Measurements from ENCODE around the gene CUX1. TPM values are rescaled to one million over a fixed set of nuclear protein-coding genes. Genes with fewer than 3 reads are reported as not detected.

Gene CUX1
- total RNA-seq, 1 experiment from 2014 or later, result 92.4 TPM

DNA sequence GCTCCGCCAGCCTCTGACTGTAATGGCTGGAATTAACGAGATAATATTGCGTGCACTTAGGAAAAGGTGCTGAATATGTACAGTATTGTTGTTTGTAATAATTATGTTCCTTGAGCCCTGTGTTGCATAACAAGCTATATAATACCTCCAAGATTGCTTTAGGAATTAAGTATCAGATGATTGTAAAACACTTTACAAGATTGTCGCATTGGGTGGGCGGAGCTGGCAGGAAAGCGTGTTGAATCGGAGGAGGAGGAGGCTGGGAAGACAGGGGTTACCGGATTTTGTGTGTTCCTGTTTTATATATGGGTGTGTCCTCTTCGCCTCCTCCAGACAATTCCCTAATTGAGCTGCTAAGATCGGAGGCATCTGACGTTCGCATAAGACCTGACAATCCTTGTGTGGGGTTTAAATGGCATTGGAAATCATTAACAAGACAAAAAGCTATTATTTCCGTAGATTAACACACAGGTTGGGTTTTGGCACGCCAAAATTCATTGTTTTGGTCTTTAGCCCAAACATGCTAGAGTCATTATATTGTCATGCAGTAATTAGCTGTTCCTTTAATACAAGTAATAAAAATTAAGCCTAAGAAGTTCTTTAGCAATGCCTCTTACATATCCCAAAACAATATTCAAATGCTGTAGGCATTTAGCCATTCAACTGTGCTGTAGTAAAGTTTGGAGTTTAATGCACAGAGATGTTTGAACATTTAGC lies 276.3 kb downstream of the CUX1 start:
- peaks cover 15% of the 10 kb centered on the region; the same call in 1 of the 2 replicates for H3K36me3 ChIP-seq (ENCODE audit: insufficient read depth, low read length)

DNA sequence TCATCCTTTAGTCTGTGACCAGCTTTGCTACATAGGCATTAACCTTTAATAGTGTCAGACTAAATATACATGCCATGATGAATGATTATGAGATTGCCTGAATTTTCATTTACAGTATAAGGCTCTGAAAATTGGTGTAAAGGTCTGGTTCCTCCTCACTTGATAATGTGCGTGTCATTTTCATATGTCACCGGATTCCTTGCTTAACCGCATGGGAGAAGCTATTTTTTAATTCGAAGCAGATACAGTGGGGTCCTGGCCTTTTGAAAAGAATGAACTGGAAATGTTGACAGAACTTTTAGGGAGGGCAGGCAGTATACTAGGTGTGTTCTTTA lies 276.9 kb downstream of the CUX1 start:
- Histone ChIP-seq H2AFZ (ENCODE audit: low read length) (no peak overlapping the region), H3K27ac (ENCODE audit: low read length) (0 out of 2 replicates have a peak overlapping the region, but pooled peaks have one; percentile 6), H3K9me2 (replicated peaks; ENCODE audit: insufficient read depth, low read length) (no peaks in the 10 kb centered on the region), H3K4me2 (ENCODE audit: low read depth, low read length, poor library complexity, severe bottlenecking) (no peak overlapping the region), H3K9me3 (ENCODE audit: low read length) (no peaks in the 10 kb centered on the region), H3K27me3 (ENCODE audit: low read length) (no peaks in the 10 kb centered on the region), H3K36me3 (ENCODE audit: insufficient read depth, low read length) (peaks cover 18% of the 10 kb centered on the region; the same call in 1 of the 2 replicates), H4K20me1 (ENCODE audit: insufficient read depth, low read depth, low read length) (no peaks in the 10 kb centered on the region), H3K9ac (ENCODE audit: low read length) (no peak overlapping the region), H3K4me3 (ENCODE audit: low read length) (no peak overlapping the region), H3K4me1 (ENCODE audit: low read length) (peaks cover under 1% of the 10 kb centered on the region; the same call in 1 of the 2 replicates), H3K79me2 (ENCODE audit: low read length) (peaks cover 60% of the 10 kb centered on the region)
- no peak for DNase-seq

More for the DNA sequence above, 276.3 kb downstream of the CUX1 start:
- Histone ChIP-seq H3K27me3 (ENCODE audit: low read length) (no peaks in the 10 kb centered on the region), H3K4me3 (ENCODE audit: low read length) (no peak overlapping the region), H3K9me3 (ENCODE audit: low read length) (no peaks in the 10 kb centered on the region), H3K9ac (ENCODE audit: low read length) (no peak overlapping the region), H3K4me2 (ENCODE audit: low read depth, low read length, poor library complexity, severe bottlenecking) (no peak overlapping the region), H3K9me2 (replicated peaks; ENCODE audit: insufficient read depth, low read length) (no peaks in the 10 kb centered on the region), H3K79me2 (ENCODE audit: low read length) (peaks cover 63% of the 10 kb centered on the region), H3K27ac (ENCODE audit: low read length) (0 out of 2 replicates have a peak overlapping the region, but pooled peaks have one; percentile 6), H3K4me1 (ENCODE audit: low read length) (peaks cover 6% of the 10 kb centered on the region), H2AFZ (ENCODE audit: low read length) (no peak overlapping the region), H4K20me1 (ENCODE audit: insufficient read depth, low read depth, low read length) (no peaks in the 10 kb centered on the region)
- DNase-seq, result no peak

DNA sequence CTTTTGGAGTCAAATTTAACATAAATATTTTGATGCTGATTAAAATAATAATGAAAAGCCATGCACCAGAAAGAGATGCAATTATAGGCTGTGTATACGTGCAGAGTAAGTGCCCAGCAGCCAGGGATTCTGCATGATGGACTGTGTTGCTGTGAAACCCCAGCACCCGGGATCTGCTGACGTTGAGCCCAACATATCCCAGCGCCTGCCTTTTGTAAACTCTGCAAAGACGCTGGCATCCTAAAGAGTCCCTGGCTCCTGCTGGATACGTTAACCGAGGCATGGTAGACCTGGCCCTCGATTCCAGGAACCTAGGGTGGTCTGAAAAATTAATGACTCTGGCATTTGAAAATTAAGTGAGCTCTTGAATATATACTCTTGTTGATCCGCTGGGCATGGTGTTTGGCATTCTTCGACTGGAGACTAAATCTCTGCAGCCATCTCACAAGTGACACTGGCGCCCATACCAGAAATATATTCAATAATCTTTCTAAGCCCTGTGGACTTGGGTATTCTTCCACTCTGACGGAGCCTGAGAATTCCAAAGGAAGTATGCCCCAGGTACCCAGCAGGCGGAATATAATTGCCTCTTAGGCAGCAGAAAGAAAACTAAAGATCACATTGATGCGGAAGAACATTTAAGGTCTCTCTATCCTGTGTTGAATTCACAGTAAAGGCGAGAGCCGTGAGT lies 278.0 kb downstream of the CUX1 start:
- Histone ChIP-seq H3K27me3 (ENCODE audit: low read length) (no peaks in the 10 kb centered on the region), H3K4me3 (ENCODE audit: low read length) (no peak overlapping the region), H3K4me2 (ENCODE audit: low read depth, low read length, poor library complexity, severe bottlenecking) (no peak overlapping the region), H3K27ac (ENCODE audit: low read length) (no peak overlapping the region), H3K9me3 (ENCODE audit: low read length) (no peaks in the 10 kb centered on the region), H3K4me1 (ENCODE audit: low read length) (no peaks in the 10 kb centered on the region), H3K9ac (ENCODE audit: low read length) (no peak overlapping the region), H3K9me2 (replicated peaks; ENCODE audit: insufficient read depth, low read length) (no peaks in the 10 kb centered on the region), H4K20me1 (ENCODE audit: insufficient read depth, low read depth, low read length) (no peaks in the 10 kb centered on the region), H2AFZ (ENCODE audit: low read length) (no peak overlapping the region), H3K79me2 (ENCODE audit: low read length) (peaks cover 50% of the 10 kb centered on the region), H3K36me3 (ENCODE audit: insufficient read depth, low read length) (peaks cover 24% of the 10 kb centered on the region; the same call in 1 of the 2 replicates)
- DNase-seq, result no peak

DNA sequence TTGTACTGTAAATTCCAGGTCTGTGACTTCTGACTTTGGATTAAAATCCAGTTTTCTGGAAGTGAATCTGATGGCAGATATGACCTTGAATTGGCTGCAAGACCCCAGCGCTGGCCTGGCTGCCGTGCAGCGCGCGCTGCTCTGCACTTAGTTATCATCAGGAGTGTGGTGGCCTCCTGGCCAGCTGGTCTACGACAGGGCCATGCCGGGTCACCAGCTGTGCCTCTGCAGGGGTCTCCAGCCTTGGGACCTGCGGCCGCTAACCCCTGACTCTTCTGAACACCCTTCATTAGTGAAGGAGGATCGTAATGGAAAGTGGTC lies 278.5 kb downstream of the CUX1 start:
- Histone ChIP-seq H3K79me2 (ENCODE audit: low read length) (peaks cover 45% of the 10 kb centered on the region), H4K20me1 (ENCODE audit: insufficient read depth, low read depth, low read length) (no peaks in the 10 kb centered on the region), H3K9ac (ENCODE audit: low read length) (no peak overlapping the region), H3K4me2 (ENCODE audit: low read depth, low read length, poor library complexity, severe bottlenecking) (no peak overlapping the region), H3K27ac (ENCODE audit: low read length) (no peak overlapping the region), H3K27me3 (ENCODE audit: low read length) (no peaks in the 10 kb centered on the region), H3K9me2 (replicated peaks; ENCODE audit: insufficient read depth, low read length) (no peaks in the 10 kb centered on the region), H3K4me3 (ENCODE audit: low read length) (no peak overlapping the region), H3K4me1 (ENCODE audit: low read length) (no peaks in the 10 kb centered on the region), H2AFZ (ENCODE audit: low read length) (no peak overlapping the region), H3K36me3 (ENCODE audit: insufficient read depth, low read length) (peaks cover 25% of the 10 kb centered on the region; the same call in 1 of the 2 replicates), H3K9me3 (ENCODE audit: low read length) (no peaks in the 10 kb centered on the region)
- DNase-seq, result no peak

DNA sequence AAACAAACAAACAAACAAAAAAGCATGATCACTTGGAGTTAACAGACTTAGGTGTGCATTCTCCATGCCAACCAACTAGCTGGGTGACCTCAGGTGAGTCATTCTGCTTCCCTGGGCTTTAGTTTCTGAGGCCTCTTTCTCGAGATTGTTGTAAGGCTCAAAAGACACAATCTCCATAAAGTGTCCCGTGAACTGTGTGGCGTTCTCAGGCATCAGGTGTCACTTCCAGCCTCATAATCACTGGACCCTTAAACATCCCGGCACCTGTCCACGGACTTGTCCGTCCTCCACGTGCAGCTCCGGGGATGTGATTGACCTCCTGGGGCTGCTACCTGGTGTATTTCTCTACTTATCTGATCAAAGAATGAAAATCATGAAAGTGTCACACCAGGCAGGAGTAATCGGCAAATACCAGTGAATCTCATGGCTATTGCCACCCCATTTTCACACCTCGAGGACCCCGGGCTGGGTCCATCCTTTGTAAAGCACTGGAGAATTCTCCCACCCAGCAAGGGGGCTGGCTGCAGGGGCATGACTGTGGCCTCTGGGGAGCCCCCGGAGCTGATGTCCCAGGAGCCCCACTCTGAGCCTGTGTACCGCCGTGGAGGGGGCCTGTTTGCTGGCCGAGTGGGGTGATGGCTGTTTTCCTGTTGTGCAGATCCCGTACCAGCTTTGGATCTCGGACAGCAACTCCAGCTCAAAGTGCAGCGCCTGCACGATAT lies 279.4 kb downstream of the CUX1 start:
- H2AFZ ChIP-seq (ENCODE audit: low read length), result no peak overlapping the region
- no peak for DNase-seq
- H3K9me2 ChIP-seq (replicated peaks; ENCODE audit: insufficient read depth, low read length), result no peaks in the 10 kb centered on the region
- H3K4me1 ChIP-seq (ENCODE audit: low read length), result no peaks in the 10 kb centered on the region
- peaks cover 25% of the 10 kb centered on the region; the same call in 1 of the 2 replicates for H3K36me3 ChIP-seq (ENCODE audit: insufficient read depth, low read length)
- no peak overlapping the region for H3K27ac ChIP-seq (ENCODE audit: low read length)
- H3K4me2 ChIP-seq (ENCODE audit: low read depth, low read length, poor library complexity, severe bottlenecking), result no peak overlapping the region
- no peak overlapping the region for H3K9ac ChIP-seq (ENCODE audit: low read length)
- no peaks in the 10 kb centered on the region for H3K27me3 ChIP-seq (ENCODE audit: low read length)
- H3K4me3 ChIP-seq (ENCODE audit: low read length), result no peak overlapping the region
- no peaks in the 10 kb centered on the region for H4K20me1 ChIP-seq (ENCODE audit: insufficient read depth, low read depth, low read length)
- no peaks in the 10 kb centered on the region for H3K9me3 ChIP-seq (ENCODE audit: low read length)
- H3K79me2 ChIP-seq (ENCODE audit: low read length), result peaks cover 36% of the 10 kb centered on the region

DNA sequence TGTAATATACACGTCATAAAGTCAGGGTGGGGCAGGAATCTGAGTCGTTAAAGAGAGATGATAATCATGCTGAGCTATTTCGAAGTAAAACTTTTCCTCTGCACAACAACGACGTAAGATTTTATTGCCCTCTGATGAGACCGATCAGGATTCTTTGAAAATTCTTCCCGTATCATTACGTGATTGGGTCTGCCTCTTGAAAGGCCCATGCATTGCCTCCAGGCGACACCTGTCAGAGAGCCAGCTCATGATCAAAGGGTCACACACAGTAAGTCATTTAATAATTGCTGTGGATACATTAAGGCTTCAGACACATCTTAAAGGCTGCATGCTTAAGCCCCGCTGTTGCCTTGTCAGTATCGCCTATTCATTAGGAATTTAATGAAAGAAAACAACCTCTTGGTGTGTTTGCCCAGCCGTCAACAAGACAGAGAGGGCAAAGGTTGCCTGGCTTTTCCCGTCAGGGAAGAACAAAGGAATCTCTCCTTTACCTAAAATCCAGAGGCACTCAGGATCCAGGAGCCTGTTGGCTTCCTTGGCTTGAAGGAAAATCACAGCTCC lies 280.3 kb downstream of the CUX1 start:
- H3K36me3 ChIP-seq (ENCODE audit: insufficient read depth, low read length), result peaks cover 25% of the 10 kb centered on the region; the same call in 1 of the 2 replicates
- no peak for DNase-seq
- H3K4me3 ChIP-seq (ENCODE audit: low read length), result no peak overlapping the region
- peaks cover 30% of the 10 kb centered on the region for H3K79me2 ChIP-seq (ENCODE audit: low read length)
- H3K9ac ChIP-seq (ENCODE audit: low read length), result no peak overlapping the region
- no peaks in the 10 kb centered on the region for H3K9me2 ChIP-seq (replicated peaks; ENCODE audit: insufficient read depth, low read length)
- no peaks in the 10 kb centered on the region for H3K27me3 ChIP-seq (ENCODE audit: low read length)
- no peaks in the 10 kb centered on the region for H3K9me3 ChIP-seq (ENCODE audit: low read length)
- no peak overlapping the region for H3K27ac ChIP-seq (ENCODE audit: low read length)
- H4K20me1 ChIP-seq (ENCODE audit: insufficient read depth, low read depth, low read length), result no peaks in the 10 kb centered on the region
- H3K4me2 ChIP-seq (ENCODE audit: low read depth, low read length, poor library complexity, severe bottlenecking), result no peak overlapping the region
- no peak overlapping the region for H2AFZ ChIP-seq (ENCODE audit: low read length)
- H3K4me1 ChIP-seq (ENCODE audit: low read length), result no peaks in the 10 kb centered on the region

DNA sequence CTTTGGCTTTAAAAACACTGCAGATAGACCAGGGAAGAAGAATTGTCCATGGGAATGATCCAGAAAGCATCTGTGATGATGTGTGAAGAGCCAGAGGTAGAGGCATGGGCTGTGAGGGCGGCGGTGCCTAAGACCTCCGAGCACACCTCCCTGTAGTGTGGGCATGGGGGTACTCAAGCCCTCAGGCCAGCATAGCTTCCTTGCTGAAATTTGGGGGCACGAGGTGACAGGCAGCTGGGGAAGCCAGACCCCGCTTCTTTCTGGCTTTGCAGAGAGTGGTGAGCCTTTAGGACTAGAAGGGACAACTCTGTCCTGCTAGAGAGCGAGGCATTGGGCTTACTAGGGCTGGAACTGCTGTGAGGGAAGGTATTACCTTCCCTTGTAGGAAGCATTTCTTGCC lies 281.6 kb downstream of the CUX1 start:
- Histone ChIP-seq H3K27ac (ENCODE audit: low read length) (no peak overlapping the region), H3K4me2 (ENCODE audit: low read depth, low read length, poor library complexity, severe bottlenecking) (no peak overlapping the region), H3K79me2 (ENCODE audit: low read length) (peaks cover 24% of the 10 kb centered on the region), H3K36me3 (ENCODE audit: insufficient read depth, low read length) (peaks cover 27% of the 10 kb centered on the region; the same call in 1 of the 2 replicates), H3K27me3 (ENCODE audit: low read length) (no peaks in the 10 kb centered on the region), H2AFZ (ENCODE audit: low read length) (no peak overlapping the region), H3K9me2 (replicated peaks; ENCODE audit: insufficient read depth, low read length) (no peaks in the 10 kb centered on the region), H3K4me3 (ENCODE audit: low read length) (no peak overlapping the region), H4K20me1 (ENCODE audit: insufficient read depth, low read depth, low read length) (no peaks in the 10 kb centered on the region), H3K4me1 (ENCODE audit: low read length) (no peaks in the 10 kb centered on the region), H3K9me3 (ENCODE audit: low read length) (no peaks in the 10 kb centered on the region), H3K9ac (ENCODE audit: low read length) (no peak overlapping the region)
- DNase-seq, result no peak

DNA sequence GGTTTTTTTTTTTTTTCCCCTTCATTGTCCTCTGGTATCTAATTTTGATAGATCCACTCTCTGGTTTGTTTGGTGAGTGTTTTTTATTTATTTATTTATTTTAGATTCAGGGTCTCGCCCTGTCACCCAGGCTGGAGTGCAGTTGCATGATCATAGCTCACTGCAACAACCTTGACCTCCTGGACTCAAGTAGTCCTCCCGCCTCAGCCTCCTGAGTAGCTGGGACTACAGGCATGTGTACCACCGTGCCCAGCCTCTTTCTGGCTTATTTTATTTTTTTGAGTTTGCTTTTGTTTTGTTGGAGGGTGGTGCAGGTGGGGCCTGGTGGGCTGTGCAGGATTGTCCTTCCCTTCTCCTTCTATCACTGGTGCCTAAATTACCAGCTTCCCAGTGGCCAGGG lies 282.0 kb downstream of the CUX1 start:
- Histone ChIP-seq H3K9ac (ENCODE audit: low read length) (no peak overlapping the region), H3K79me2 (ENCODE audit: low read length) (peaks cover 19% of the 10 kb centered on the region), H3K27ac (ENCODE audit: low read length) (no peak overlapping the region), H3K4me1 (ENCODE audit: low read length) (no peaks in the 10 kb centered on the region), H3K9me2 (replicated peaks; ENCODE audit: insufficient read depth, low read length) (no peaks in the 10 kb centered on the region), H3K4me3 (ENCODE audit: low read length) (no peak overlapping the region), H3K9me3 (ENCODE audit: low read length) (no peaks in the 10 kb centered on the region), H3K36me3 (ENCODE audit: insufficient read depth, low read length) (peaks cover 30% of the 10 kb centered on the region; the same call in 1 of the 2 replicates), H3K4me2 (ENCODE audit: low read depth, low read length, poor library complexity, severe bottlenecking) (no peak overlapping the region), H4K20me1 (ENCODE audit: insufficient read depth, low read depth, low read length) (no peaks in the 10 kb centered on the region), H2AFZ (ENCODE audit: low read length) (no peak overlapping the region), H3K27me3 (ENCODE audit: low read length) (no peaks in the 10 kb centered on the region)
- no peak for DNase-seq

All from Karpas-422 (cell line).